ENCODE measurements around the gene CDC42BPA. TPM values are rescaled to one million over a fixed set of nuclear protein-coding genes. Genes with fewer than 3 reads are reported as not detected.

Gene CDC42BPA
- total RNA-seq, 4 donors from 2014 or later = 49.0 to 102 (median 54.2) TPM

DNA sequence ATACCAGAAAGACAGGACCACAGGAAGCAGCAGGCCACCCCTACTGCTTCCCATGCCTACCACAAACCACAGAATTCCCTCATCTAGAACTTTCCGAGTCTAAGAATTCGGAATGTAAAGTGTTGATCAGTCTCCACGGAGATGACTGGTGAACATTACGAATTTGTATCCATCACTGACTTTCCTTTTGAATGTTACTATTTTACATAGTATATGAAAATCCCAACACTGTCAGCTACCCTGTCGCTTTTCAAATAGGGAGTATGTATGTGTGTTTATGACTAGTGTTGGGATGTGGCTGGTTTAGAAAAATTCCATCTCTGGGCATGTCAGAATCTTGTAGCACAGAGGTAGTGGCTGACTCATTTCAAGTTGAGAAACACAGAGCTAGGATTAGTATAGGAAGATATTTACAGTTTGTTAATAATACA lies 260.0 kb downstream of the CDC42BPA start:
- Histone ChIP-seq H3K27me3 (no peaks in the 10 kb centered on the region), H3K36me3 (no peaks in the 10 kb centered on the region), H3K4me1 (no peaks in the 10 kb centered on the region), H3K9me3 (no peaks in the 10 kb centered on the region), H3K4me3 (no peak overlapping the region), H3K27ac (no peak overlapping the region)
- WGBS, 2 donors (ENCODE audit: low coverage in 1 of 2) = 73 to 85% methylated on average over 5 of the region's 5 CpGs
- in situ Hi-C loops (cut with MboI; ENCODE audit: low pct_ligation_motif_present in 1 of 4, low pct_unique_long_range_greater_than_20kb in 1 of 4, low sequenced_read_pairs in 3 of 4) (no loop called here), intact Hi-C loops (cut with DNase I; ENCODE audit: low total_unique reads) (no loop called here)
- TF ChIP-seq POLR2A (IDR thresholded peaks at IDR 0.05) = no peak
- TF ChIP-seq EP300 (IDR thresholded peaks at IDR 0.05; ENCODE audit: low read depth) = no peak
- TF ChIP-seq, protein P1, sequence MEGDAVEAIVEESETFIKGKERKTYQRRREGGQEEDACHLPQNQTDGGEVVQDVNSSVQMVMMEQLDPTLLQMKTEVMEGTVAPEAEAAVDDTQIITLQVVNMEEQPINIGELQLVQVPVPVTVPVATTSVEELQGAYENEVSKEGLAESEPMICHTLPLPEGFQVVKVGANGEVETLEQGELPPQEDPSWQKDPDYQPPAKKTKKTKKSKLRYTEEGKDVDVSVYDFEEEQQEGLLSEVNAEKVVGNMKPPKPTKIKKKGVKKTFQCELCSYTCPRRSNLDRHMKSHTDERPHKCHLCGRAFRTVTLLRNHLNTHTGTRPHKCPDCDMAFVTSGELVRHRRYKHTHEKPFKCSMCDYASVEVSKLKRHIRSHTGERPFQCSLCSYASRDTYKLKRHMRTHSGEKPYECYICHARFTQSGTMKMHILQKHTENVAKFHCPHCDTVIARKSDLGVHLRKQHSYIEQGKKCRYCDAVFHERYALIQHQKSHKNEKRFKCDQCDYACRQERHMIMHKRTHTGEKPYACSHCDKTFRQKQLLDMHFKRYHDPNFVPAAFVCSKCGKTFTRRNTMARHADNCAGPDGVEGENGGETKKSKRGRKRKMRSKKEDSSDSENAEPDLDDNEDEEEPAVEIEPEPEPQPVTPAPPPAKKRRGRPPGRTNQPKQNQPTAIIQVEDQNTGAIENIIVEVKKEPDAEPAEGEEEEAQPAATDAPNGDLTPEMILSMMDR (IDR thresholded peaks at IDR 0.05) = no peak
- TF ChIP-seq POLR2AphosphoS5 (IDR thresholded peaks at IDR 0.05) = no peak
- DNase-seq = no peak

DNA sequence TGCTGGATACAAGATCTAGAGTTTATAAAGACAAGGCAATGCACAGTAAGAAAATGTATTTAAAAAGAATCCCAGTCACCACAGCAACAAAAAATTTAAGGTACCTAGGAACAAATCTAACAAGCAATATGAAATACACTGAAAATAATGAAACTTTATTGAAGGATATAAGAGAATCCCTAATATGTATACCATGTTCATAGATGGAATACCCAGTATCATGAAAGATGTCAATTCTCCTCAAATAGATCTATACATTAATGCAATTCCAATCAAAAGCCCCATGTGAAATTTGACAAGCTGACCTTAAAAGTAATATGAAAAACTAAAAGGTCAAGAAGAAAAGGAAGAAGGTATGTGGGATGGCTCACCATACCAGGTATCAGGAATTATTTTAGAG lies 269.0 kb downstream of the CDC42BPA start:
- H3K4me1 ChIP-seq = no peaks in the 10 kb centered on the region
- in situ Hi-C loops (cut with MboI; ENCODE audit: low pct_ligation_motif_present in 1 of 4, low pct_unique_long_range_greater_than_20kb in 1 of 4, low sequenced_read_pairs in 3 of 4) (no loop called here), intact Hi-C loops (cut with DNase I; ENCODE audit: low total_unique reads) (no loop called here)
- H3K4me3 ChIP-seq = no peak overlapping the region
- peaks cover 0 to 14% (median 0%) of the 10 kb centered on the region in 4 donors for H3K36me3 ChIP-seq
- H3K27me3 ChIP-seq = no peaks in the 10 kb centered on the region
- DNase-seq = no peak
- H3K27ac ChIP-seq = no peak overlapping the region
- no peaks in the 10 kb centered on the region for H3K9me3 ChIP-seq
- TF ChIP-seq POLR2A (IDR thresholded peaks at IDR 0.05) = no peak

DNA sequence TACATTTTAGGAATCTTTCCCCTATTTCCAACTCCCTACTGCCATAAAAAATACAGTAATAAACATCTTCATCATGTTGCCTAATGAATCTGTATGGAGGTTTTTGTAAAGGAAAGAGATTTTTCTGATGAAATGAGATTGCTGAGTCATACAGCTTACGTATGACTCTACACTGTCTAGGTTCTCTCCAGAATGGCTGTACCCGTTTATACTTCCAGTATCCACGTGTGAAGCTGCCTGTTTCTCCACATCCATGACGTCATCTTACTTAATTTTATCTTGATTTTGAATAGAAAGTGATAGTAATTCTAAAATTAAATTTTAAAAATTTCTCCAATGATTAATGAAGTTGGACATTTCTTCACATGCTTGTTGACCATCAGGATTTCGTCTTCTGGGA lies 274.5 kb downstream of the CDC42BPA start:
- H3K27ac ChIP-seq = no peak overlapping the region
- no peaks in the 10 kb centered on the region for H3K4me1 ChIP-seq
- intact Hi-C loops (cut with DNase I; ENCODE audit: low total_unique reads) (no loop called here), in situ Hi-C loops (cut with MboI; ENCODE audit: low pct_ligation_motif_present in 1 of 4, low pct_unique_long_range_greater_than_20kb in 1 of 4, low sequenced_read_pairs in 3 of 4) (no loop called here)
- H3K27me3 ChIP-seq = no peaks in the 10 kb centered on the region
- TF ChIP-seq EP300 (IDR thresholded peaks at IDR 0.05; ENCODE audit: low read depth) = no peak
- WGBS, 2 donors (ENCODE audit: low coverage in 1 of 2) = 78 to 82% methylated on average over 5 of the region's 5 CpGs
- no peak overlapping the region for H3K4me3 ChIP-seq
- peaks cover 0 to 25% (median 5%) of the 10 kb centered on the region in 4 donors for H3K36me3 ChIP-seq
- no peak for DNase-seq
- H3K9me3 ChIP-seq = no peaks in the 10 kb centered on the region

DNA sequence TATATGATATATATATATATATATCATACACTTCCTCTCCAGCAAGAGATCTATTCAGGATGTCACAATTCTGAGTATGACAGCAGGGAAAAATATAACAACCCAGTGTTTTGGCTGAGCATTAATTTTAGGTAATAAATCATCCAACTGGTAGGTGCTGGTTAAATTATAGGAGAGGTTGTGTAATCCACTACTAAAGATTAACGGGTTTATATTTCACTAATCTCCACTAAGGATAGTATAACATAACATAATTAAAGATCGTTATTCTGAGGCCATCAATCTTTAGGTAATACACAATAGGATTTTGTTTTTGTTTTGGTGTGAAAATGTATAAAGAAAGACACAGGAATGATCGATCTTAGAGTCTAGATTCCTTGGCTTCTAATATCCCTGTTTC lies 276.0 kb downstream of the CDC42BPA start:
- Histone ChIP-seq H3K27me3 (no peaks in the 10 kb centered on the region), H3K27ac (no peak overlapping the region), H3K4me1 (peaks cover 0 to 2% (median under 1%) of the 10 kb centered on the region in 4 donors), H3K9me3 (no peaks in the 10 kb centered on the region), H3K4me3 (no peak overlapping the region), H3K36me3 (peaks cover 0 to 27% (median 0%) of the 10 kb centered on the region in 4 donors)
- intact Hi-C loops (cut with DNase I; ENCODE audit: low total_unique reads) = no loop called here
- DNase-seq = no peak
- WGBS, 2 donors (ENCODE audit: low coverage in 1 of 2) = 75 to 80% methylated on average over 2 to 3 of the region's 3 CpGs
- no peak for TF ChIP-seq POLR2AphosphoS5 (IDR thresholded peaks at IDR 0.05)
- TF ChIP-seq EP300 (IDR thresholded peaks at IDR 0.05; ENCODE audit: low read depth) = no peak
- no peak for TF ChIP-seq POLR2A (IDR thresholded peaks at IDR 0.05)
- TF ChIP-seq, protein P1 (IDR thresholded peaks at IDR 0.05) = no peak
- in situ Hi-C loops (cut with MboI; ENCODE audit: low pct_ligation_motif_present in 1 of 4, low pct_unique_long_range_greater_than_20kb in 1 of 4, low sequenced_read_pairs in 3 of 4) = no loop called here

DNA sequence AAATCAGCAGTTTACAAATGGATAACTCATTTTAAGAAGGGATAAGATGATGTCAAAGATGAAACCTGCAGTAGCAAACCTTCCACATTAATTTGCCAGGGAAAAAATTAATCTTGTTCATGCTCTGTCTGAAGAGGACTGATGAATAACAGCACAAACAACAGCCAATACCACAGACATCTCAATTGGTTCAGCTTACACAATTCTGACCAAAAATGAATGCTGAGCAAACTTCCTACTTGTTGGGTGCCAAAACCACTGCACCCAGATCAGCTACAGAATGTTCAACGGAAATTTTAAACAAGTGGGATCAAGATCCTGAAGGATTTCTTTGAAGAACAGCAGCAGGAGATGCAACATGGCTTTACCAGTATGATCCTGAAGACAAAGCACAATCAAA lies 279.9 kb downstream of the CDC42BPA start:
- no peaks in the 10 kb centered on the region for H3K27me3 ChIP-seq
- TF ChIP-seq POLR2AphosphoS5 (IDR thresholded peaks at IDR 0.05) = no peak
- TF ChIP-seq EP300 (IDR thresholded peaks at IDR 0.05; ENCODE audit: low read depth) = no peak
- TF ChIP-seq, protein P1 (IDR thresholded peaks at IDR 0.05) = no peak
- TF ChIP-seq POLR2A (IDR thresholded peaks at IDR 0.05) = no peak
- no peak overlapping the region for H3K4me3 ChIP-seq
- intact Hi-C loops (cut with DNase I; ENCODE audit: low total_unique reads) = no loop called here
- no peaks in the 10 kb centered on the region for H3K9me3 ChIP-seq
- H3K36me3 ChIP-seq = peaks cover 0 to 27% (median 2%) of the 10 kb centered on the region in 4 donors
- in situ Hi-C loops (cut with MboI; ENCODE audit: low pct_ligation_motif_present in 1 of 4, low pct_unique_long_range_greater_than_20kb in 1 of 4, low sequenced_read_pairs in 3 of 4) = no loop called here
- WGBS, 2 donors (ENCODE audit: low coverage in 1 of 2) = 86% methylated on average over 1 of the region's 1 CpG; no CpG with 5 or more reads in 1 of the 2 donors
- DNase-seq = no peak
- H3K4me1 ChIP-seq = peaks cover 0 to 5% (median 2%) of the 10 kb centered on the region in 4 donors
- H3K27ac ChIP-seq = no peak overlapping the region
